GM21529 (cell line): Measurements from ENCODE around the gene PSME4.

ENCODE experiments used
- ATAC-seq: cut with Tn5 transposase; IDR thresholded peaks from one replicate; pipeline ENCODE4 v1.9.1; 2021; ENCODE audit not compliant: unreplicated experiment

Gene PSME4

GRCh38 chr2:53970724-53971602 is at the start of gene PSME4:
Gene PSME4 (minus strand): TSS chr2:53970993. CDS start chr2:53970784, 209 bp downstream.
- peak; percentile 84 for ATAC-seq

DNA sequence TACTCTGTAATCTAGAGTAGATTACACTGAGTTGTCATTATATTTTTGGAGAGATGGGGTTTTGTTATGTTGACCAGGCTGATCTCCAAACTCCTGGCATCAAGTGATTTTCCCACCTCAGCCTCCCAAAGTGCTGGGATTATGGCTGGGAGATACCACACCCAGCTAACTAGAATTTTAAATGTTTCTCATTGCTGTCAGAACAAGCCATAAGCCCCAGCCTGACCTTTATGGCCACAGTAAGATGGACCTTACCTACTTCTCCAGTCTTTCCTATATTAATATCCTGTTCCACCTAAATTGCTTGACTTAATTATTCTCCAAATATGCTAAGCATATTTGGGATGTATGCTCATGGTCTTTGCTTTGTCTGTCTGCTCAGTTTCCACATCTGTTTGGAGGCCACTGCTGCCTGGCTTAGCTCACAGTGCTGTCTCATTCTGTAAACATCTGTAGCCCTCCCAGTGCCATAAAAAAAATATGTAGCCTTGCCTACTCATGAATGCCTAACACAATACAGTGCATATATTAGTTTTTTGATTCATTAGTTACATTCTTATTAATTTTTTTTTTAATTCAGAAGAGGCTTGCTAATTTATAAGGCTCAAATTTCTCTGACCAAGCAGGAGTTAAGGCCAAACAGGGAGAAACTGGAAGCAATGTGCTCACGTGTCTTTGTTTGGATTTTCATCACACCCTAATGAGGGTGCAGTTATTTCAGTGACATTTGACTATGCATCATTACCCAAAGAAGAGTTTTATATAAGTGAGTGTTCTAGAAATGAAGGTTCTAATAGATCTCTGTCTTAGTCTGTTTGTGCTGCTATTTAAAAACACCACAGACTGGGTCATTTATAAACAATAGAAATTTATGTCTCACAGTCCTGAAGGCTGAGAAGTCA is 45.3 kb upstream of the PSME4 start:
- no peak for ATAC-seq

- no peak for ATAC-seq
These were observed 43.2 kb upstream of the PSME4 start for GRCh38 chr2:54013996-54014395.

DNA sequence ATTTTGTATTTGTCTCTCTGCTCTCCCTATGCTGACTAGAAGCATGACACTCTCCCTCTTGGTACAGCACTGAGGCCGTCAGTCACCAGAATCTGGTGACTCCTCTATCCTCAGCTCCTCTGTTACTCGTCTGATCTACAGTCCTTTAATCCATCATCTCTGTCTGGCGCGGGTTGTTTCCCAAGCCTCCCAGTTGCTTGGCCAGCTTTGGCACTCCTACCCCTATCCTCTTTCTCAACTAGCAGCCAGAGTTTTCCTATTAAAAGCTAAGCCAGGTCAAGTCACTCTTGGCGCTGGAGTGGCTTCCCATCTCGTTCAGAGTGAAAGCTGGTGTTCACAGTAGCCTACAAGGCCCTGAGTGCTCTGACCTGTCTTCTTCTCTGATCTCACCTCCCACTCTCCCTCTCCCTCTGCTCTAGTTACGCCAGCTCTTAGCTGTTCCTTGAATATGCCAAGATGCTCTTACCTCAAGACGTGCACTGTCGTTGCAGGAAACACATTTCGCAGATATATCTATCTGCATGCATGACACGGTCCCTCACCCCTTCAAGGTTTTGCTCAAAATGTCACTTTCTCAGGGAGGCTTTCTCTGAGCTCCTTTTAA is 41.8 kb upstream of the PSME4 start:
- no peak for ATAC-seq

GRCh38 chr2:54009549-54009948 is 38.8 kb upstream of the PSME4 start:
- no peak for ATAC-seq

DNA sequence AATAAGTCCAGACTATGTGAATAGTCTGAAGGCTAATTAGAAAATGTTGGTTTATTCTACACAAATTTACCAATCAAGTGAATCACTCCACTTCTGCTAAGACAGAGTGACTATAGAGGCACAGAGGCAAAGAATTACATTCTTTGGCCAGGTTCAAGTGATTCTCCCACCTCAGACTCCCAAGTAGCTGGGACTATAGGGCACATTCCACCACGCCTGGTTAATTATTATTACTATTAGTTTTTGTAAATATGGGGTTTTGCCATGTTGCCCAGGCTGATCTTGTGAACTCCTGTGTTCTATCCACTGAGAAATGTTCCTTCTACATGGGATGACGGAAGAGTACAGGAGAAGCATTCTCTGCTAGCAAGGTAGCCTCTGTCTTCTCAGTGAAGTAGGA is 37.6 kb upstream of the PSME4 start:
- no peak for ATAC-seq

- ATAC-seq: no peak
These were observed 29.7 kb upstream of the PSME4 start for GRCh38 chr2:54000524-54000923.

DNA sequence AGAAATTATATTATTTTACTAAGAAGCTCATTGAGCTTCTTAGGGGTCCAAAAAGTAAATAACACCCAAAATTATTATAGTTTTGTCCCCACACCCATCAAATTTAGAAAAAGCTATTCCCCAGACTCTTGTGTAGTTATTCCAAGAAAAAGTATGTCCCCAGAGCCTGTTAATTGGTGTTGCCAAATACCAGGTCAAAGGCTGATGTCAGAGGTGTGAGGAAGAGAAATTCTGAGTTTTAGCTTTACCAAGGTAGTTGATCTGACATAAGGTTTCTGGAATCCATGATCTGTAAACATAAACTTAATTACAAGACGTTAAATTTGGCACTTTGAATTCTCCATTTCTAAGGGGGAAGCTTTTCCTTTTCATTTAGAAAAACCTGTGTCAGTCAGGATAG is 29.3 kb upstream of the PSME4 start:
- ATAC-seq: no peak

DNA sequence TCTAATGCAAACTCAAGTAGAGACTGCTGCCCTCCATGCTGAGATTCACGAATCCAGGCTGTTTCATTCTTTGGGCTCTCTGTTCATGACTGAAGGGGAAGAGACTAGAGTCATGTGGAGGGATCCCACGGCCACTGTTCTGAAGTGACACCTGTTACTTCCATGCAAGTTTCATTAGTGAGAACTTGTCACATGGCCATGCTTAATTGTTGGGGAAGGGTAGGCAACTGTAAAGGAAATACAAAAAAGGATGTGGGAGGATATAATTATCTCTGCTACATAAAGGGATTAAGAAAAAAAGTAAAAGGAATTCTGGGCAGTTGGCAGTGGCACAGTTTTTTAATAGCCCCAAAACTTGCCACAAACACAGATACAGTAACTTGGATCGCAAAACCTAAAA is 28.0 kb upstream of the PSME4 start:
- ATAC-seq: no peak

DNA sequence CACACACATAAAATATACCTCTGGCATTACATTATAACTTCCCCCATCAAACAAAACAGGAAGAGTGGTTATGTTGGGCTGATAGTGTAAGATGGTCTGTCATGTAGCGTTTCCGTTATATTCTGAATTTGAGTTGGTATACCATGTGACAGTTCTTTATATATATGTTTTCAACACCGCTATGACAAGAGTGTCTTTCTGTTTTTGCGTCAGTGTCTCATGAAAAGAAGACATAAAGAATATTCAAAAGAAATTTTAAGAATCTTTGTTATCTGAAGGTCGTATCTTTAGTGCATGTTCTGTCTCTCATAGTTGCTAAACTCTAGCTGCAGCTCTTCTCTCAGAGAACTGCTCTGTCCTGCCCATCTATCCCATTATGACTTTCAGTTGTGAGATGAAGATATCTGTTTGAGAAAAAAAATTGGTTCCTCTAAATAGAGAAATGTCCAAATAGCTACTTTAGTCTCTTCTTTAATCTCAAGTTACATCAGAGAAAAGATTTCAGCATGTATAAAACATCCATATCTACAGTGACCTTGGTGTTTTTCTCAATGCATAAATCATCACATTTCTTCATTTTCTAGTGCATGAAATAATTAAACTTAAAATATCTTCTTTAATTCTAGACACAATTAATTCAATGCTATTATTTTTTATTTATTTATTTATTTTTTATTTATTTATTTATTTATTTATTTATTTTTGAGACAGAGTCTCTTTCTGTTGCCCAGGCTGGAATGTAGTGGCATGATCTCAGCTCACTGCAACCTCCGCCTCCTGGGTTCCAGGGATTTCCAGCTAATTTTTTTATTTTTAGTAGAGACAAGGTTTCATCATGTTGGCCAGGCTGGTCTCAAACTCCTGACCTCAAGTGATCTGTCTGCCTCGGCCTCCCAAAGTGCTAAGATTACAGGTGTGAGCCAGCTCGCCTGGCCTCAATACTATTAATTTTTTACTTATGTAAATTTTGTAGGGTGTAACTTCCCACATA is 24.3 kb upstream of the PSME4 start:
- ATAC-seq: peak; percentile 78

GRCh38 chr2:53991948-53992347 is 21.2 kb upstream of the PSME4 start:
- ATAC-seq: no peak

DNA sequence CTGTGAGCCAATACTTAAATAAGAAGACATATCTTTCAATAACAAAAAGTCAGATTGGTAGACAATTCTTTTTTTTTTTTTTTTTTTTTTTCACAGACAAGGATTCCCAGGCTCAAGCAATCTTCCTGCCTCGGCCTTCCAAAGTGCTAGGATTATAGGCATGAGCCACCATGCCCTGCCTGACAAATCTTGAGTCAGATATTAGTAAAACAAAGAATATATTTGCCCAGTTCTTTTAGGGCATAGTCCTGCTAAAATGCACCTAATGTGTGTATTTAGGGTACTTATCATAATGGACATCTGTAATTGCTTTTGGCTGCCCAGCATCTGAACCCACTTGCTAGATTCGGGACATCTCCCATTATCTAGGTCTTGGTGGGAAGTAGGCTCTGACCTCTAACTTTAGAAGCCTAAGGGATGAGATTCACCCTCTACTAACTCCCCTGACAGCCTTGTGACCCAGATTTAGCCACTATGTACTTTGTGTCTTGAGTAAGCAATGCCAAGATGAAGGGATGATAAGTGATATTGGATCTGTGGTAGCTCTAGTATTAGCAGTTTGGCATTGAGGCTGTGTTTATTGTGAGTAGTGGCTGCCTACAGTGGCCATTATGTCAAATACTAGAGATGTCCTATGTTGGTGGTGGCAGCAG is 18.5 kb upstream of the PSME4 start:
- ATAC-seq: no peak

- ATAC-seq: peak; percentile 67
These were observed 16.6 kb upstream of the PSME4 start for GRCh38 chr2:53987336-53987921.

DNA sequence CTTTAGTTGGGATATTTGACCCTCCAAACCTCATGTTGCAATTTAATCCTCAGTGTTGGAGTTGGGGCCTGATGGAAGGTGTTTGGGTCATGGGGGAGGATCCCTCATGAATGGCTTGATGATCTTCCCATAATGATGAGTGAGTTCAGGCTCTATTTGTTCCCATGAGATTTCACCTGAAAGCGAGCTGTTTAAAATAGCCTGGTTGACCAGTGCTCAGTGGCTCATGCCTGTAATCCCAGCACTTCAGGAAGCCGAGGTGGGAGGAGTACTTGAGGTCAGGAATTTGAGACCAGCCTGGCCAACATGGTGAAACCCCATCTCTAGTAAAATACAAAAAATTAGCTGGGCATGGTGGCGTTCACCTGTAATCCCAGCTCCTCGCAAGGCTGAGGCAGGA is 14.9 kb upstream of the PSME4 start:
- ATAC-seq: no peak

DNA sequence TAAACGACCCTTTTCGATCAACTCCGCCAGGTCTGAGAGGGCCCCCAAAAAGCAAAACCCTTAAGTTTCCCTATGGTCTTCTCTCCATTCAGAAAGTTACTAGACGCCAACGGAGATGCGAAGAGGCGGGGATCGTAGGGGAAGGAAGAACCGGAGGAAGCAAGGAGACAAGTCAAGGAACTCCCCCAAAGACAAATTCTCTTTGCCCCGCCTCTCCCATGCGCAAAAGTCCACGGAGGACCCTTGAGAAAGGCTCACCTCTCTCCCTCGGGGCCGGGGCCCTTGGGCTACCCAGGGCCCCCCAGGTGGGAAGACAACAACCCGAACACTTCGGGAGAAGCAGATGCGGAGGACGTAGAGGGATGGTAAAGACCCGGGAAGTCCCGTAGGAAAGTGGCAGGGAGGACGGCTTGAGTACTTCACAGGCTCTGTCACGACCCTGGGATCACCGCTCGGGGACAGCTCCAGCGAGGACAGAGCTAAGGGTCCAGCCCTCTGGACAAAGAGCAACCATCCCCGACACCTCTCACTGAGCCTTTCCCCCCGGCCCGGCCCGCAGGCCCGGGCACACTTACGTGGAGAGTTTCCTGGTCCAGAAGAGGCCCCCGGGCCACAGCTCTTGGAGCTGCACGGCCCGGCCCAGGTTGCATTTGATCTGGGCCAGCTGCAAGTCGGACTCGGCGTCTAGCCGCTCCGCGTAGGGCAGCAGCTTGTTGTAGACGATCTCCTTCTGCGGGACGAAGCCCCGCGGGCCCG is 647 bp downstream of the PSME4 start:
- ATAC-seq: peak; percentile 33

DNA sequence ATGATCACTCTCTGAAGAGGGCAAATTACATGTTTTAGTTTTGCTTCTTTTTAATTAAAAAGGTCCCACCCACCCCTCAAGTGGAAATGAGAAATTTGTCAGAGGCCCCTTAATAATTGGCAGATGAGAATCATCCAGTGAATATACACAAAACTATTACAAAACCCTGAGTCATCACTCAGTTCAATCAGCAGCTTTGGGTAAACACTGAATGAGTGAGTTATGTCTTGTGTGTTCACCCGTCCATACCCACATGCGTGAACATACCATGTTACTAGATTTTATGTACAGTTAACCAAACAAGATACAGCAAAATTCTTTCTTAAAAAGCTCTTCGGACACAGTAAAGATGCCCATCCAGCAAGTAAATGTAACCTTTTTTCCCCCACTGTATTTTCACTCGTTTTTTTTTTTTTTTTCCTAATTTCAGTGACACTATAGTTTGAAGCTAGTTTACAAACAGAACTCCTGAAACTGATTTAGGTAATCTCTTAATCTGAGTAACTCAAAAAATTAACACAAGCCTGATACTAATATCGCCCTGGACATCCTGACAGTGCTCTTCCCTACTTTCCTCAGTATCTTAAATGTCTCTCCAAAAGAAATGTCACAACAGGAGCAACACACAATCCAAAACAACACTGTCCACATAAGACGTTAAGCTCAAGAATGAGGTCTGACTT is 1.4 kb downstream of the PSME4 start:
- no peak for ATAC-seq

DNA sequence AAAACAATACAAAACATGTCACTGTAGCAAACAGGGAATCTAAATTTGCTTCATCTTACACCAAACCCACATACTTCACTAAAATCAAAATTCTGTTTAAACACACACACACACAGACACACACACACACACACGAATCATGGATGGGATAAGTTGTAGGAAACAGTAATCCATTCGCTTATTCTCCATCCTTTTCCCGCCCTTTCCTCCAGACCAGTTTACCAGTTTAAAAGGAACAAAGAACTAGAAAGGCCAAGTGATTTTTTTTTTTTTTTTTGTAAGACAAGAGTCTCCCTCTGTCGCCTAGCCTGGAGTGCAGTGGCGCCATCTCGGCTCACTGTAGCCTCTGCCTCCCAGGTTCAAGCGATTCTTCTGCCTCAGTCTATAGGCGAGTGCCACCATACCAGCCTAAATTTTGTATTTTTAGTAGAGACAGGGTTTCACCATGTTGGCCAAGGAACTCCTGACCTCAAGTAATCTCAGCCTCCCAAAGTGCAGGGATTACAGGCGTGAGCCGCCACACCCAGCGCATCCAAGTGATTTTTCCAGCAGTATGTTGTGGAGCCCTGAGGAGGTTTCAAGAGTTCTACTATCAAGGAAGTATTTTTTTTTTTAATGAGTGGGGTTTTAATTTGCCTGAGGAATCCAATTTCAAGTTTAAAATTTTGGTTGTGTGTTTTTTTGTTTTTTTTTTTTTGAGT is 5.7 kb downstream of the PSME4 start:
- ATAC-seq: no peak
